A549 (cell line): ENCODE measurements around the gene RFLNA.

Source experiments
- CTCF ChIP-seq: fragments of >200 bp; sonication (Bioruptor Twin); formaldehyde crosslinking; IDR thresholded peaks from 3 replicates; pipeline ENCODE4 v1.5.1; 2016
- POLR2A ChIP-seq: IDR thresholded peaks from 2 replicates; pipeline ENCODE4 v1.6.1; 2012; ENCODE audit warnings: mild to moderate bottlenecking, low read length

- no peak for TF ChIP-seq CTCF
- TF ChIP-seq POLR2A: no peak
Measured at GRCh38 chr12:124317400-124317799, 22.5 kb downstream of the RFLNA start.
